ENCODE data around the gene EXOC2. TPM values are rescaled to one million over a fixed set of nuclear protein-coding genes. Genes with fewer than 3 reads are reported as not detected.

EXOC2 gene
- total RNA-seq, 1 donor from 2014 or later, result 31.3 TPM

DNA sequence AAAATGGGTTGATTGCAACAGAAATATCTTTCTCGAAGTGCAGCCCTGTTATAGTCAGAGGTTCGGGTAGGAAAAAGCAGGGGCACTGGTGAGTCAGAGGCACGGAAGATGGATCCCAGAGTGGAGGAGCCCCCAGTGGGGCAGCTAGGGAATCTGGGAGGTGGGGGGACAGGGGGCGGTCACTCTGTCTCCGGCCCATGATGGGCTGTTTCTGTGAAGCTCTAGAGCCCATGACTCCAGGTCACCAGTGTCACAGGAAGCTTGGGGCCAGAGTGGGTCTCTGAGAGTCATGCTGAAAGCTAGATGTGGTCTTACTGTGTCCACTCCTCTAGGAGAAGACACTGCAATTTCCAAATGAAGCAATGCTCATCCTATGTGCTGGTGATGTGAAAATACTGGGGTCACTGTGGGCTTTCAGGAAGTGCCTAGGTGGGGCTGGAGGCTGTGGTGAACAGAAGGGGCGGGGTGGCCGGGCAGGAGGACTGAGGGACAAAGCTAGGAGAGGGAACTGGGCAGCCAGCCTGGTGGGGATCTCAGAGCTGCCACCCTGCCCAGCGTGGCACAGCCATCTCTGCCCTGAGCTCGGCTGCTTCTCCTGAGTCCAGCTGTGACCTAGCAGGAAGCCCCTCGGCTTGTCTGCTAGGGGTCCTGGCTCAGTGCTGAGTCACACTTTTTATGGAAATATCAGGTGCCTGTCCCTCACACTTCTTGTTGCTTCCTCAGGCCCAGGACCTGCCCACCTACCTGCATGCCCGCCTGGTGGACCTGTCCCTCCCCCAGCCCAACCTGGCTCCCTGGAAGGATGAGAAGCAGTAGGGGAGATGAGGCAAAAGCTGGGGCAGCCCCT is 247.1 kb downstream of the EXOC2 start:
- Mint-ChIP-seq H3K27me3 (ENCODE audit: unreplicated experiment) (peaks cover 5% of the 10 kb centered on the region), H3K9me3 (ENCODE audit: unreplicated experiment) (peaks cover 1% of the 10 kb centered on the region), H3K4me3 (ENCODE audit: unreplicated experiment) (no peak overlapping the region), H3K27ac (ENCODE audit: unreplicated experiment) (no peak overlapping the region), H3K36me3 (ENCODE audit: unreplicated experiment) (peaks cover 11% of the 10 kb centered on the region), H3K4me1 (ENCODE audit: low read depth, unreplicated experiment) (no peaks in the 10 kb centered on the region)
- TF ChIP-seq, protein P1, sequence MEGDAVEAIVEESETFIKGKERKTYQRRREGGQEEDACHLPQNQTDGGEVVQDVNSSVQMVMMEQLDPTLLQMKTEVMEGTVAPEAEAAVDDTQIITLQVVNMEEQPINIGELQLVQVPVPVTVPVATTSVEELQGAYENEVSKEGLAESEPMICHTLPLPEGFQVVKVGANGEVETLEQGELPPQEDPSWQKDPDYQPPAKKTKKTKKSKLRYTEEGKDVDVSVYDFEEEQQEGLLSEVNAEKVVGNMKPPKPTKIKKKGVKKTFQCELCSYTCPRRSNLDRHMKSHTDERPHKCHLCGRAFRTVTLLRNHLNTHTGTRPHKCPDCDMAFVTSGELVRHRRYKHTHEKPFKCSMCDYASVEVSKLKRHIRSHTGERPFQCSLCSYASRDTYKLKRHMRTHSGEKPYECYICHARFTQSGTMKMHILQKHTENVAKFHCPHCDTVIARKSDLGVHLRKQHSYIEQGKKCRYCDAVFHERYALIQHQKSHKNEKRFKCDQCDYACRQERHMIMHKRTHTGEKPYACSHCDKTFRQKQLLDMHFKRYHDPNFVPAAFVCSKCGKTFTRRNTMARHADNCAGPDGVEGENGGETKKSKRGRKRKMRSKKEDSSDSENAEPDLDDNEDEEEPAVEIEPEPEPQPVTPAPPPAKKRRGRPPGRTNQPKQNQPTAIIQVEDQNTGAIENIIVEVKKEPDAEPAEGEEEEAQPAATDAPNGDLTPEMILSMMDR (IDR thresholded peaks at IDR 0.05; ENCODE audit: partially characterized antibody, unreplicated experiment), result no peak
- DNase-seq, result no peak

DNA sequence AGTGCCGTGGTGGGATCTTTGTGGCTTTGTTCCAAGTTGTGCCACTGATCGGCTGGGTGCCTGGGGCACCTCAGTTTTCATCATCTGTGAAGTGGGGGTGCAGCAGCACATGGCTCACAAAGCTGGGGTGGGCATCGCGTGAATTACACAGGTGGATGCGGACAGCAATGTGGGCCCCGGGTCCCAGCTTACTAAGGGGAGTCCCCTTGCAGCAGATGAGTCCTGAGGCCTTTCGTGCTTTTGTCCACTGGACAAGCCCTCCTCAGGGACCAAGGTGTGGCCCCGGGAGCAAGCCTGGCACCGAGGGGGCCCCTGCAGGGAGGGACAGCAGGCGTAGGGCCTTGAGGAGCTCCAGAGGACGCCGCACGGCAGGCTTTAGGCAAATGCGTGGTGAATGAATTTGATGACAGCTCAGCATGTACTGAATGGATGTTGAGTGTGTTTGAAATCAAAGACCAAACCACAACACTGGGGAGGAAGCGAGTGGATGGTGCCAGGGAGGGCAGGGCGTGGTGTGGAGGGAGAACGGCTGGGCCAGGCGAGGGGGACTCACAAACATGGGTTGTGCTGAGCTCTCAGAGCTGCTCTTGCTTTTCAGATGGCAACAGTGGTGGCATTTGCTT is 248.2 kb downstream of the EXOC2 start:
- no peak overlapping the region for H3K27ac Mint-ChIP-seq (ENCODE audit: unreplicated experiment)
- H3K27me3 Mint-ChIP-seq (ENCODE audit: unreplicated experiment), result peaks cover 8% of the 10 kb centered on the region
- peaks cover 7% of the 10 kb centered on the region for H3K36me3 Mint-ChIP-seq (ENCODE audit: unreplicated experiment)
- peaks cover 1% of the 10 kb centered on the region for H3K9me3 Mint-ChIP-seq (ENCODE audit: unreplicated experiment)
- TF ChIP-seq, protein P1 (IDR thresholded peaks at IDR 0.05; ENCODE audit: partially characterized antibody, unreplicated experiment), result no peak
- H3K4me1 Mint-ChIP-seq (ENCODE audit: low read depth, unreplicated experiment), result no peaks in the 10 kb centered on the region
- no peak overlapping the region for H3K4me3 Mint-ChIP-seq (ENCODE audit: unreplicated experiment)
- no peak for DNase-seq

DNA sequence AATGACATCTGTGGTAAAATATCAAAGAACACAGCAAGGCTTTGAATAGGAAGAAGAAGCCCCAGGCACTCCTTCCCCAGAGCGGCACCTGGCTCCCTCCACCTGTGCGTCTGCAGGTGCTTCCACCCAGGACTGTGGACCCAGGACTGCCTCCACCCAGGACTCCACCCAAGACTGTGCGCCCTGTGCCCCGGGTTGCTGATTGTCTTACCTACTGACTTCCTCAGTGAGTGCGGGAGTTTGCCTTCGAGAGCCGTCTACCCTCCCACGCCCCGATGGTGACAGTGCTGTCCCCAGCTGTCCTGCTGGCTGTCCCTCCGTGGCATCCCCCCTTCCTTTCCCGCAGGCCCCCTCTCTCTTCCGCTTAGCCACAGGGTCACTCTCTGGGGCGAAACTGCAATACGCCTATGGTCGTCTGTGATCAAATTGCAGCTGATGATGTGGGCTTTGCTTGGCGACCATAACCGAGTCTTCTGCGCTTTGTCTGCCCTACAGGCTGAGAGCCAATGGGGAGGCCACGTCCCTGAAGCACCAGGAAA is 249.2 kb downstream of the EXOC2 start:
- H3K27ac Mint-ChIP-seq (ENCODE audit: unreplicated experiment), result no peak overlapping the region
- H3K4me3 Mint-ChIP-seq (ENCODE audit: unreplicated experiment), result no peak overlapping the region
- no peak for DNase-seq
- TF ChIP-seq, protein P1 (IDR thresholded peaks at IDR 0.05; ENCODE audit: partially characterized antibody, unreplicated experiment), result no peak
- H3K9me3 Mint-ChIP-seq (ENCODE audit: unreplicated experiment), result no peaks in the 10 kb centered on the region
- H3K36me3 Mint-ChIP-seq (ENCODE audit: unreplicated experiment), result peaks cover 6% of the 10 kb centered on the region
- H3K4me1 Mint-ChIP-seq (ENCODE audit: low read depth, unreplicated experiment), result no peaks in the 10 kb centered on the region
- peaks cover 5% of the 10 kb centered on the region for H3K27me3 Mint-ChIP-seq (ENCODE audit: unreplicated experiment)

DNA sequence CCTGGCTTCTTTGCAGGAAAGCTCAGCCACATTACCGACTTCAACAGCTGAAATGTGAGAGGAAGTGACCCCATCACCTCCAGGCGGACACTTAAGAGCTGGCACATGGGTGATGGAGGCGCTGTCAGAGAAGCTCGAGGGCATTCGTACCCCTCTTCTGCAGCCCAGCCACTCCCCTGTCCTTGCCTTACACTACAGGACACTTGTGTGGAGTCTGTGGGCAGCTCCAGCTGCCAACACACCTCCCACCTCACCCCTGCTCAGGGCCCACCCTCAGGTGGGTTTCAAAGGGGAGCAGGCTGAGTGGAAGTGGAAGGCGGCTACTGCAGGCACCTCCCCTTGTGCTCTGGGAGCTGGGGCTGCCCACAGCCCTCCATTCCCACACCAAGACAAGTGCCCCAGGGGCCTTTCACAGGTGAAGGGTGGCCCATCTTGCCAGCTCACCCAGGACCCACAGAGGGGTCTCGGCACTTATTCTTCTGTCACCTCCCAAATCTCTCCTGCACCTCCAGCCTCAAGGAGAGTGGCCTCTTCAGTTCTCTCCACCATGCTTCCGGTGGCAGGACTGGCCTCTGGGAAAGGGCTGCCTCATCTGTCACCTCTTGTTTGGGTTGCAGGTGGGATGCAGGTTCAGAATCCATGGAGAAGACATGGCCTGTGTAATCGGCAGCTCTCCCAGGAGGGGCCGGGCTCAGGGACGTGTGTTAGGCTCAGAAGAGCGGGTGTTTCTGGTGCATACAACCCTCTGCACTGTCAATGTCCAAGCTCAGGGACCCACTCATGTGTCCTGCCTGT is 251.6 kb downstream of the EXOC2 start:
- peaks cover 5% of the 10 kb centered on the region for H3K27me3 Mint-ChIP-seq (ENCODE audit: unreplicated experiment)
- H3K9me3 Mint-ChIP-seq (ENCODE audit: unreplicated experiment), result no peaks in the 10 kb centered on the region
- no peak overlapping the region for H3K4me3 Mint-ChIP-seq (ENCODE audit: unreplicated experiment)
- no peak overlapping the region for H3K27ac Mint-ChIP-seq (ENCODE audit: unreplicated experiment)
- no peaks in the 10 kb centered on the region for H3K4me1 Mint-ChIP-seq (ENCODE audit: low read depth, unreplicated experiment)
- DNase-seq, result no peak
- TF ChIP-seq, protein P1 (IDR thresholded peaks at IDR 0.05; ENCODE audit: partially characterized antibody, unreplicated experiment), result no peak
- H3K36me3 Mint-ChIP-seq (ENCODE audit: unreplicated experiment), result no peaks in the 10 kb centered on the region
